ENCODE measurements around the gene RNF11. TPM values are rescaled to one million over a fixed set of nuclear protein-coding genes. Genes with fewer than 3 reads are reported as not detected.

RNF11 gene
- total RNA-seq, 1 donor from 2014 or later: 126 TPM

GRCh38 chr1:51282605-51283004, 46.5 kb downstream of the RNF11 start:
- no peak overlapping the region for H3K27ac Mint-ChIP-seq (ENCODE audit: unreplicated experiment)
- Histone ChIP-seq H3K36me3 (ENCODE audit: insufficient read depth, low read length) (peaks cover 3% of the 10 kb centered on the region), H3K27ac (ENCODE audit: low read depth, low read length) (no peak overlapping the region), H3K79me2 (ENCODE audit: insufficient read depth, low read length) (no peaks in the 10 kb centered on the region), H3K9ac (ENCODE audit: low read length) (no peak overlapping the region), H3K9me3 (ENCODE audit: insufficient read depth, low read depth, low read length) (no peaks in the 10 kb centered on the region), H4K20me1 (ENCODE audit: insufficient read depth, low read length) (peaks cover 27% of the 10 kb centered on the region), H2AFZ (ENCODE audit: low read depth, low read length) (no peak overlapping the region), H3K4me2 (ENCODE audit: low read length) (no peak overlapping the region), H3K4me1 (ENCODE audit: insufficient read depth, low read length) (peaks cover 4% of the 10 kb centered on the region), H3K27me3 (ENCODE audit: insufficient read depth, low read length) (no peaks in the 10 kb centered on the region), H3K4me3 (ENCODE audit: insufficient read depth, low read depth, low read length) (no peak overlapping the region)
- H3K27me3 Mint-ChIP-seq (ENCODE audit: low read depth, unreplicated experiment): no peaks in the 10 kb centered on the region
- no peak for TF ChIP-seq EZH2 (IDR thresholded peaks at IDR 0.05; ENCODE audit: insufficient read depth, low read length)
- TF ChIP-seq, protein P1, sequence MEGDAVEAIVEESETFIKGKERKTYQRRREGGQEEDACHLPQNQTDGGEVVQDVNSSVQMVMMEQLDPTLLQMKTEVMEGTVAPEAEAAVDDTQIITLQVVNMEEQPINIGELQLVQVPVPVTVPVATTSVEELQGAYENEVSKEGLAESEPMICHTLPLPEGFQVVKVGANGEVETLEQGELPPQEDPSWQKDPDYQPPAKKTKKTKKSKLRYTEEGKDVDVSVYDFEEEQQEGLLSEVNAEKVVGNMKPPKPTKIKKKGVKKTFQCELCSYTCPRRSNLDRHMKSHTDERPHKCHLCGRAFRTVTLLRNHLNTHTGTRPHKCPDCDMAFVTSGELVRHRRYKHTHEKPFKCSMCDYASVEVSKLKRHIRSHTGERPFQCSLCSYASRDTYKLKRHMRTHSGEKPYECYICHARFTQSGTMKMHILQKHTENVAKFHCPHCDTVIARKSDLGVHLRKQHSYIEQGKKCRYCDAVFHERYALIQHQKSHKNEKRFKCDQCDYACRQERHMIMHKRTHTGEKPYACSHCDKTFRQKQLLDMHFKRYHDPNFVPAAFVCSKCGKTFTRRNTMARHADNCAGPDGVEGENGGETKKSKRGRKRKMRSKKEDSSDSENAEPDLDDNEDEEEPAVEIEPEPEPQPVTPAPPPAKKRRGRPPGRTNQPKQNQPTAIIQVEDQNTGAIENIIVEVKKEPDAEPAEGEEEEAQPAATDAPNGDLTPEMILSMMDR (IDR thresholded peaks at IDR 0.05; ENCODE audit: insufficient read depth, low read depth, low read length): no peak
- peaks cover 9% of the 10 kb centered on the region for H3K4me1 Mint-ChIP-seq (ENCODE audit: low read depth, unreplicated experiment)
- DNase-seq (ENCODE audit: low read depth) (no peak), FAIRE-seq (no peak)
- H3K9me3 Mint-ChIP-seq (ENCODE audit: unreplicated experiment): no peaks in the 10 kb centered on the region
- H3K4me3 Mint-ChIP-seq (ENCODE audit: unreplicated experiment): no peak overlapping the region
- peaks cover 6% of the 10 kb centered on the region for H3K36me3 Mint-ChIP-seq (ENCODE audit: low read depth, unreplicated experiment)

GRCh38 chr1:51283979-51284378, 47.9 kb downstream of the RNF11 start:
- Histone ChIP-seq H3K9me3 (ENCODE audit: insufficient read depth, low read depth, low read length) (no peaks in the 10 kb centered on the region), H3K79me2 (ENCODE audit: insufficient read depth, low read length) (no peaks in the 10 kb centered on the region), H3K9ac (ENCODE audit: low read length) (no peak overlapping the region), H4K20me1 (ENCODE audit: insufficient read depth, low read length) (peaks cover 27% of the 10 kb centered on the region), H3K27ac (ENCODE audit: low read depth, low read length) (no peak overlapping the region), H2AFZ (ENCODE audit: low read depth, low read length) (no peak overlapping the region), H3K4me1 (ENCODE audit: insufficient read depth, low read length) (peaks cover 4% of the 10 kb centered on the region), H3K36me3 (ENCODE audit: insufficient read depth, low read length) (peaks cover 3% of the 10 kb centered on the region), H3K27me3 (ENCODE audit: insufficient read depth, low read length) (no peaks in the 10 kb centered on the region), H3K4me2 (ENCODE audit: low read length) (no peak overlapping the region), H3K4me3 (ENCODE audit: insufficient read depth, low read depth, low read length) (no peak overlapping the region)
- H3K4me3 Mint-ChIP-seq (ENCODE audit: unreplicated experiment): peak overlapping the region; percentile 54
- no peak for FAIRE-seq
- H3K4me1 Mint-ChIP-seq (ENCODE audit: low read depth, unreplicated experiment): peaks cover 9% of the 10 kb centered on the region
- H3K9me3 Mint-ChIP-seq (ENCODE audit: unreplicated experiment): no peaks in the 10 kb centered on the region
- no peaks in the 10 kb centered on the region for H3K27me3 Mint-ChIP-seq (ENCODE audit: low read depth, unreplicated experiment)
- TF ChIP-seq, protein P1 (IDR thresholded peaks at IDR 0.05; ENCODE audit: insufficient read depth, low read depth, low read length): no peak
- no peak for TF ChIP-seq EZH2 (IDR thresholded peaks at IDR 0.05; ENCODE audit: insufficient read depth, low read length)
- DNase-seq (ENCODE audit: low read depth): no peak
- no peak overlapping the region for H3K27ac Mint-ChIP-seq (ENCODE audit: unreplicated experiment)
- peaks cover 9% of the 10 kb centered on the region for H3K36me3 Mint-ChIP-seq (ENCODE audit: low read depth, unreplicated experiment)

- Histone ChIP-seq H3K4me1 (ENCODE audit: insufficient read depth, low read length) (peaks cover 4% of the 10 kb centered on the region), H3K9ac (ENCODE audit: low read length) (no peak overlapping the region), H3K4me2 (ENCODE audit: low read length) (no peak overlapping the region), H4K20me1 (ENCODE audit: insufficient read depth, low read length) (peaks cover 27% of the 10 kb centered on the region), H3K27me3 (ENCODE audit: insufficient read depth, low read length) (no peaks in the 10 kb centered on the region), H3K27ac (ENCODE audit: low read depth, low read length) (no peak overlapping the region), H3K4me3 (ENCODE audit: insufficient read depth, low read depth, low read length) (no peak overlapping the region), H3K79me2 (ENCODE audit: insufficient read depth, low read length) (no peaks in the 10 kb centered on the region), H3K36me3 (ENCODE audit: insufficient read depth, low read length) (peaks cover 3% of the 10 kb centered on the region), H3K9me3 (ENCODE audit: insufficient read depth, low read depth, low read length) (no peaks in the 10 kb centered on the region), H2AFZ (ENCODE audit: low read depth, low read length) (no peak overlapping the region)
- peak overlapping the region; percentile 8 for H3K27ac Mint-ChIP-seq (ENCODE audit: unreplicated experiment)
- FAIRE-seq (no peak), DNase-seq (ENCODE audit: low read depth) (peak; percentile 37)
- TF ChIP-seq EZH2 (IDR thresholded peaks at IDR 0.05; ENCODE audit: insufficient read depth, low read length): no peak
- TF ChIP-seq, protein P1 (IDR thresholded peaks at IDR 0.05; ENCODE audit: insufficient read depth, low read depth, low read length): no peak
- H3K36me3 Mint-ChIP-seq (ENCODE audit: low read depth, unreplicated experiment): peaks cover 13% of the 10 kb centered on the region
- no peak overlapping the region for H3K4me3 Mint-ChIP-seq (ENCODE audit: unreplicated experiment)
- no peaks in the 10 kb centered on the region for H3K27me3 Mint-ChIP-seq (ENCODE audit: low read depth, unreplicated experiment)
- peaks cover 9% of the 10 kb centered on the region for H3K4me1 Mint-ChIP-seq (ENCODE audit: low read depth, unreplicated experiment)
- H3K9me3 Mint-ChIP-seq (ENCODE audit: unreplicated experiment): no peaks in the 10 kb centered on the region
Measured at GRCh38 chr1:51284487-51284954, 48.4 kb downstream of the RNF11 start.
